Ascending aorta (tissue), 2 donors: ENCODE data around the gene GNA14. TPM values are rescaled to one million over a fixed set of nuclear protein-coding genes. Genes with fewer than 3 reads are reported as not detected.

ENCODE experiments used
- DNase-seq, 2 donors: peaks; one replicate each; pipeline ENCODE4 v3.0.0-alpha.2; 2019; ENCODE audit warnings: low spot score in 2 of 2
- H3K27ac ChIP-seq, 2 donors: fragments of 200-600 bp; sonication (generic); one replicate each; pipeline ENCODE4 v1.5.1; 2016 to 2017; ENCODE audit warnings: mild to moderate bottlenecking in 1 of 2
- H3K27me3 ChIP-seq: fragments of 200-600 bp; sonication (generic); one replicate; pipeline ENCODE4 v1.5.1; 2017
- H3K36me3 ChIP-seq, 2 donors: fragments of 200-600 bp; sonication (generic); one replicate each; pipeline ENCODE4 v1.5.1; 2016
- H3K4me1 ChIP-seq, 2 donors: fragments of 200-600 bp; sonication (generic); one replicate each; pipeline ENCODE4 v1.5.1; 2016 to 2017; ENCODE audit warnings: mild to moderate bottlenecking in 1 of 2
- H3K4me3 ChIP-seq, 2 donors: fragments of 200-600 bp; sonication (generic); one replicate each; pipeline ENCODE4 v1.5.1; 2016 to 2017; ENCODE audit warnings: mild to moderate bottlenecking in 1 of 2
- H3K9me3 ChIP-seq, 2 donors: fragments of 200-600 bp; sonication (generic); one replicate each; pipeline ENCODE4 v1.5.1; 2016
- CTCF ChIP-seq, 3 experiments: fragments of 200-600 bp in 2 of 3; fragments of 450-650 bp in 1 of 3; sonication (generic) in 2 of 3; IDR thresholded peaks; one replicate each; pipeline ENCODE4 v1.5.1; 2016 to 2019; ENCODE audit warnings: antibody characterized with exemption in 3 of 3, mild to moderate bottlenecking in 1 of 3, moderate library complexity in 1 of 3
- intact Hi-C: fragments of 100-400 bp; cut with DNase I; formaldehyde crosslinking; loops from one replicate; pipeline ENCODE4 v1.15.1; 2023
- total RNA-seq: library from RNA; depleted of rRNA; stranded (reverse); fragments of >200 nt; gene quantifications from one replicate; pipeline ENCODE4 v1.1.0, GENCODE V29; 2016

Gene GNA14
- total RNA-seq, 1 donor from 2014 or later = 3.5 TPM

GRCh38 chr9:77599492-77599891 lies 48.6 kb downstream of the GNA14 start:
- DNase-seq = no peak
- H3K36me3 ChIP-seq = no peaks in the 10 kb centered on the region
- H3K4me3 ChIP-seq = no peak overlapping the region
- H3K9me3 ChIP-seq = no peaks in the 10 kb centered on the region
- no peak for TF ChIP-seq CTCF (IDR thresholded peaks at IDR 0.05)
- intact Hi-C loops = no loop called here
- H3K4me1 ChIP-seq = no peaks in the 10 kb centered on the region
- H3K27me3 ChIP-seq = no peaks in the 10 kb centered on the region
- no peak overlapping the region for H3K27ac ChIP-seq

GRCh38 chr9:77598991-77599390 lies 49.1 kb downstream of the GNA14 start:
- no peak for TF ChIP-seq CTCF (IDR thresholded peaks at IDR 0.05)
- H3K27ac ChIP-seq = no peak overlapping the region
- no peaks in the 10 kb centered on the region for H3K4me1 ChIP-seq

GRCh38 chr9:77598524-77598923 lies 49.6 kb downstream of the GNA14 start:
- H3K4me3 ChIP-seq = no peak overlapping the region
- intact Hi-C loops = loop anchor here (1.0 kb wide), 1 partner anchor 10 kb away; no protein-coding TSS in a partner anchor
- no peaks in the 10 kb centered on the region for H3K36me3 ChIP-seq
- no peaks in the 10 kb centered on the region for H3K9me3 ChIP-seq
- DNase-seq = no peak
- H3K4me1 ChIP-seq = no peaks in the 10 kb centered on the region
- H3K27me3 ChIP-seq = no peaks in the 10 kb centered on the region
- TF ChIP-seq CTCF (IDR thresholded peaks at IDR 0.05) = no peak
- H3K27ac ChIP-seq = no peak overlapping the region

More at GRCh38 chr9:77598991-77599390, 49.1 kb downstream of the GNA14 start:
- H3K4me3 ChIP-seq = no peak overlapping the region
- DNase-seq = no peak
- H3K9me3 ChIP-seq = no peaks in the 10 kb centered on the region
- intact Hi-C loops = loop anchor here (1.0 kb wide), 1 partner anchor 11 kb away; no protein-coding TSS in a partner anchor
- no peaks in the 10 kb centered on the region for H3K36me3 ChIP-seq
- no peaks in the 10 kb centered on the region for H3K27me3 ChIP-seq

GRCh38 chr9:77597057-77597456 lies 51.1 kb downstream of the GNA14 start:
- Histone ChIP-seq H3K4me3 (no peak overlapping the region), H3K27ac (no peak overlapping the region), H3K4me1 (no peaks in the 10 kb centered on the region), H3K9me3 (no peaks in the 10 kb centered on the region), H3K36me3 (no peaks in the 10 kb centered on the region), H3K27me3 (no peaks in the 10 kb centered on the region)
- no peak for TF ChIP-seq CTCF (IDR thresholded peaks at IDR 0.05)
- DNase-seq = no peak
- intact Hi-C loops = no loop called here

GRCh38 chr9:77595426-77596095 lies 52.6 kb downstream of the GNA14 start:
- no peak for TF ChIP-seq CTCF (IDR thresholded peaks at IDR 0.05)
- H3K4me3 ChIP-seq = no peak overlapping the region
- H3K9me3 ChIP-seq = no peaks in the 10 kb centered on the region
- no peaks in the 10 kb centered on the region for H3K27me3 ChIP-seq
- DNase-seq = no peak
- no peaks in the 10 kb centered on the region for H3K4me1 ChIP-seq
- intact Hi-C loops = no loop called here
- H3K36me3 ChIP-seq = no peaks in the 10 kb centered on the region
- no peak overlapping the region for H3K27ac ChIP-seq
